Measurements from ENCODE around the gene DOCK10.

DOCK10 gene

DNA sequence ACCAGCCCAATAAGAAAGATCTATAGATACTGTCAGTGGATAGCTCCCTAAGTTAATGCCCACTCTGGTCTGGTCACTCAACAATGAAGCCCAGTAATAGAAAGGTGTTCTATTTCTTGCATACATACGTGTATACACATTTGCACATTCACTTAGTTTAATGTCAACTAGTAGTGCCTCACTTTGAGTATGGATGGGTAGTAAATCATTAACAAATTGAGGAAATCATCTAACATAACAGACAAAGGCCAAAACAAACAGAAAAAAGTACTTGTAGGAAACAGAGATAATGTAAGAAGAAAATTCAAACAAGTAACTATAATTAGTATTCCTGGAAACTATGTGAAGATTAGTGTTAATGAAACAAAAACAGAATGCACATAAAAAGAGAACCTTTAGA is 312.8 kb downstream of the DOCK10 start:
- POLR2A ChIA-PET: no interaction called here
- no peaks in the 10 kb centered on the region; the same call in 1 of the 2 replicates for H3K9me3 ChIP-seq (ENCODE audit: control insufficient read depth, insufficient read depth, low read depth, low read length)
- no peaks in the 10 kb centered on the region for H3K4me1 ChIP-seq (ENCODE audit: control insufficient read depth, insufficient read depth, low read length)
- H3K27ac ChIP-seq (ENCODE audit: extremely low read depth, low read depth, low read length): no peak overlapping the region
- no peak for TF ChIP-seq ZNF112 (tag by site-specific recombination; IDR thresholded peaks at IDR 0.05)
- no peak for TF ChIP-seq ZNF157 (tag by site-specific recombination; IDR thresholded peaks at IDR 0.05)
- no peaks in the 10 kb centered on the region for H3K36me3 ChIP-seq (ENCODE audit: control insufficient read depth in 2 of 2, insufficient read depth in 1 of 2, low read length in 2 of 2)
- CTCF ChIA-PET: no interaction called here
- H3K4me3 ChIP-seq (ENCODE audit: low read depth, low read length): no peak overlapping the region

DNA sequence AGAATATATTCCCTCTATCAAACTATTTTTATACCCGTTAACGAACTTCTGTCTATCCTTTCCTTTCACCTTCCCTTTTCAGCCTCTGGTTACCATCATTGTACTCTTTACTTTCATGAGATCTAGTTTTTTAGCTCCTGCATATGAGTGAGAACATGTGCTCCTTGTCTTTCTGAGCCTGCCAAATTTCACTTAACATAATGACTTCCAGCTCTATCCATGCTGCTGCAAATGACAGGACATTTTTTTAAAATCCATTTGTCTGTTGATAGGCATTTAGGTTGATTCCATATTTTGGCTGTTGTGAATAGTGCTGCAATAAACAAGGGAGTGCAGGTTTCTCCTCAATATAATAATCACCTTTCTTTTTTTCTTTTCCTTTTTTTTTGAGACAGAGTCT is 317.9 kb downstream of the DOCK10 start:
- Histone ChIP-seq H3K4me1 (ENCODE audit: control insufficient read depth, insufficient read depth, low read length) (no peaks in the 10 kb centered on the region), H3K36me3 (ENCODE audit: control insufficient read depth in 2 of 2, insufficient read depth in 1 of 2, low read length in 2 of 2) (no peaks in the 10 kb centered on the region), H3K9me3 (ENCODE audit: control insufficient read depth, insufficient read depth, low read depth, low read length) (no peaks in the 10 kb centered on the region; the same call in 1 of the 2 replicates), H3K4me3 (ENCODE audit: low read depth, low read length) (no peak overlapping the region), H3K27ac (ENCODE audit: extremely low read depth, low read depth, low read length) (no peak overlapping the region)
- TF ChIP-seq ZNF76 (tag by site-specific recombination; IDR thresholded peaks at IDR 0.05; ENCODE audit: borderline replicate concordance, low read depth) (no peak), BCL11B (tag by site-specific recombination; IDR thresholded peaks at IDR 0.05; ENCODE audit: low read depth) (no peak), ZNF311 (tag by site-specific recombination; IDR thresholded peaks at IDR 0.05; ENCODE audit: borderline replicate concordance) (no peak), SETDB1 (IDR thresholded peaks at IDR 0.05; ENCODE audit: insufficient read length, low read length) (no peak), RBAK (tag by site-specific recombination; IDR thresholded peaks at IDR 0.05) (no peak), ZNF600 (tag by site-specific recombination; IDR thresholded peaks at IDR 0.05) (no peak), ZSCAN30 (tag by site-specific recombination; IDR thresholded peaks at IDR 0.05) (no peak), ZEB2 (tag by site-specific recombination; IDR thresholded peaks at IDR 0.05) (no peak), ZNF140 (tag by site-specific recombination; IDR thresholded peaks at IDR 0.05) (no peak), HOXD13 (CRISPR knock-in tag; IDR thresholded peaks at IDR 0.05; ENCODE audit: borderline replicate concordance) (no peak), KLF1 (tag by site-specific recombination; IDR thresholded peaks at IDR 0.05) (no peak)
- TF ChIP-seq, protein P1, sequence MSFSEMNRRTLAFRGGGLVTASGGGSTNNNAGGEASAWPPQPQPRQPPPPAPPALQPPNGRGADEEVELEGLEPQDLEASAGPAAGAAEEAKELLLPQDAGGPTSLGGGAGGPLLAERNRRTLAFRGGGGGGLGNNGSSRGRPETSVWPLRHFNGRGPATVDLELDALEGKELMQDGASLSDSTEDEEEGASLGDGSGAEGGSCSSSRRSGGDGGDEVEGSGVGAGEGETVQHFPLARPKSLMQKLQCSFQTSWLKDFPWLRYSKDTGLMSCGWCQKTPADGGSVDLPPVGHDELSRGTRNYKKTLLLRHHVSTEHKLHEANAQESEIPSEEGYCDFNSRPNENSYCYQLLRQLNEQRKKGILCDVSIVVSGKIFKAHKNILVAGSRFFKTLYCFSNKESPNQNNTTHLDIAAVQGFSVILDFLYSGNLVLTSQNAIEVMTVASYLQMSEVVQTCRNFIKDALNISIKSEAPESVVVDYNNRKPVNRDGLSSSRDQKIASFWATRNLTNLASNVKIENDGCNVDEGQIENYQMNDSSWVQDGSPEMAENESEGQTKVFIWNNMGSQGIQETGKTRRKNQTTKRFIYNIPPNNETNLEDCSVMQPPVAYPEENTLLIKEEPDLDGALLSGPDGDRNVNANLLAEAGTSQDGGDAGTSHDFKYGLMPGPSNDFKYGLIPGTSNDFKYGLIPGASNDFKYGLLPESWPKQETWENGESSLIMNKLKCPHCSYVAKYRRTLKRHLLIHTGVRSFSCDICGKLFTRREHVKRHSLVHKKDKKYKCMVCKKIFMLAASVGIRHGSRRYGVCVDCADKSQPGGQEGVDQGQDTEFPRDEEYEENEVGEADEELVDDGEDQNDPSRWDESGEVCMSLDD (tag by site-specific recombination; IDR thresholded peaks at IDR 0.05): no peak
- TF ChIP-seq, protein P2, sequence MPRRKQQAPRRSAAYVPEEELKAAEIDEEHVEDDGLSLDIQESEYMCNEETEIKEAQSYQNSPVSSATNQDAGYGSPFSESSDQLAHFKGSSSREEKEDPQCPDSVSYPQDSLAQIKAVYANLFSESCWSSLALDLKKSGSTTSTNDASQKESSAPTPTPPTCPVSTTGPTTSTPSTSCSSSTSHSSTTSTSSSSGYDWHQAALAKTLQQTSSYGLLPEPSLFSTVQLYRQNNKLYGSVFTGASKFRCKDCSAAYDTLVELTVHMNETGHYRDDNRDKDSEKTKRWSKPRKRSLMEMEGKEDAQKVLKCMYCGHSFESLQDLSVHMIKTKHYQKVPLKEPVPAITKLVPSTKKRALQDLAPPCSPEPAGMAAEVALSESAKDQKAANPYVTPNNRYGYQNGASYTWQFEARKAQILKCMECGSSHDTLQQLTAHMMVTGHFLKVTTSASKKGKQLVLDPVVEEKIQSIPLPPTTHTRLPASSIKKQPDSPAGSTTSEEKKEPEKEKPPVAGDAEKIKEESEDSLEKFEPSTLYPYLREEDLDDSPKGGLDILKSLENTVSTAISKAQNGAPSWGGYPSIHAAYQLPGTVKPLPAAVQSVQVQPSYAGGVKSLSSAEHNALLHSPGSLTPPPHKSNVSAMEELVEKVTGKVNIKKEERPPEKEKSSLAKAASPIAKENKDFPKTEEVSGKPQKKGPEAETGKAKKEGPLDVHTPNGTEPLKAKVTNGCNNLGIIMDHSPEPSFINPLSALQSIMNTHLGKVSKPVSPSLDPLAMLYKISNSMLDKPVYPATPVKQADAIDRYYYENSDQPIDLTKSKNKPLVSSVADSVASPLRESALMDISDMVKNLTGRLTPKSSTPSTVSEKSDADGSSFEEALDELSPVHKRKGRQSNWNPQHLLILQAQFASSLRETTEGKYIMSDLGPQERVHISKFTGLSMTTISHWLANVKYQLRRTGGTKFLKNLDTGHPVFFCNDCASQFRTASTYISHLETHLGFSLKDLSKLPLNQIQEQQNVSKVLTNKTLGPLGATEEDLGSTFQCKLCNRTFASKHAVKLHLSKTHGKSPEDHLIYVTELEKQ (tag by site-specific recombination; IDR thresholded peaks at IDR 0.05; ENCODE audit: borderline replicate concordance): no peak
- TF ChIP-seq, protein P3, sequence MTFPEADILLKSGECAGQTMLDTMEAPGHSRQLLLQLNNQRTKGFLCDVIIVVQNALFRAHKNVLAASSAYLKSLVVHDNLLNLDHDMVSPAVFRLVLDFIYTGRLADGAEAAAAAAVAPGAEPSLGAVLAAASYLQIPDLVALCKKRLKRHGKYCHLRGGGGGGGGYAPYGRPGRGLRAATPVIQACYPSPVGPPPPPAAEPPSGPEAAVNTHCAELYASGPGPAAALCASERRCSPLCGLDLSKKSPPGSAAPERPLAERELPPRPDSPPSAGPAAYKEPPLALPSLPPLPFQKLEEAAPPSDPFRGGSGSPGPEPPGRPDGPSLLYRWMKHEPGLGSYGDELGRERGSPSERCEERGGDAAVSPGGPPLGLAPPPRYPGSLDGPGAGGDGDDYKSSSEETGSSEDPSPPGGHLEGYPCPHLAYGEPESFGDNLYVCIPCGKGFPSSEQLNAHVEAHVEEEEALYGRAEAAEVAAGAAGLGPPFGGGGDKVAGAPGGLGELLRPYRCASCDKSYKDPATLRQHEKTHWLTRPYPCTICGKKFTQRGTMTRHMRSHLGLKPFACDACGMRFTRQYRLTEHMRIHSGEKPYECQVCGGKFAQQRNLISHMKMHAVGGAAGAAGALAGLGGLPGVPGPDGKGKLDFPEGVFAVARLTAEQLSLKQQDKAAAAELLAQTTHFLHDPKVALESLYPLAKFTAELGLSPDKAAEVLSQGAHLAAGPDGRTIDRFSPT (tag by site-specific recombination; IDR thresholded peaks at IDR 0.05): no peak
- ChIA-PET CTCF (interaction anchor here (1.7 kb wide), 1 partner anchor 10 kb away, joined by 4 read pairs; no protein-coding TSS in a partner anchor), POLR2A (no interaction called here)
